ENCODE measurements around the gene SHANK2.

GRCh38 chr11:71215425-71215965 lies 36.9 kb downstream of the SHANK2 start:
- TF ChIP-seq CTCF (IDR thresholded peaks at IDR 0.05; ENCODE audit: insufficient read depth, low read length, poor library complexity, severe bottlenecking) (no peak), EZH2phosphoT487 (conservative IDR thresholded peaks at IDR 0.05; ENCODE audit: low read length) (no peak)
